HepG2 (cell line): ENCODE results near the gene HECTD1. TPM values are rescaled to one million over a fixed set of nuclear protein-coding genes. Genes with fewer than 3 reads are reported as not detected.

Source experiments
- ATAC-seq: fragments of 200-7000 bp; cut with Tn5 transposase; 3 replicates; pipeline ENCODE4 v1.9.1; 2020; ENCODE audit warnings: mild to moderate bottlenecking, moderate library complexity
- Bru-seq: library from RNA; stranded (reverse); fragments of 400-500 nt; gene quantifications from one replicate; lab custom pipeline; 2021; lab: Mats Ljungman, UMichigan
- BruChase-seq, 2 experiments: library from RNA; stranded (reverse); fragments of 400-500 nt; gene quantifications; one replicate each; lab custom pipeline; 2021; lab: Mats Ljungman, UMichigan
- BruUV-seq: library from RNA; stranded (reverse); fragments of 400-500 nt; replicated peaks from 2 replicates; lab custom pipeline; 2021; lab: Mats Ljungman, UMichigan
- CTCF ChIA-PET: fragments of 300-600 bp; formaldehyde crosslinking; extraction: SDS; loops from one replicate; lab custom pipeline; 2021; ENCODE audit warnings: low total read pairs, inconsistent platforms, low intra/inter-chr PET ratio; lab: Yijun Ruan, JAX
- POLR2A ChIA-PET: fragments of 350-600 bp; sonication (Branson Sonifier 250); formaldehyde crosslinking; loops from one replicate; lab custom pipeline; 2020; ENCODE audit warnings: antibody characterized with exemption, inconsistent platforms; lab: Yijun Ruan, JAX
- DNase-seq: peaks from one replicate; pipeline ENCODE4 v3.0.0-alpha.2; 2015; ENCODE audit warnings: low spot score
- FAIRE-seq: peaks from 3 replicates; lab custom pipeline; 2011; peaks lifted over from hg19 to GRCh38; lab: Jason Lieb, UNC
- H2AFZ ChIP-seq: one replicate; pipeline ENCODE4 v1.6.1; 2011; ENCODE audit warnings: low read length, inconsistent platforms
- H3K27ac ChIP-seq: fragments of 300-600 bp; 3 replicates; pipeline ENCODE4 v1.8.0; 2011; ENCODE audit warnings: mixed run types, mild to moderate bottlenecking, mixed read lengths, low read length, inconsistent platforms; ENCODE audit not compliant: insufficient read depth; ENCODE audit errors: extremely low read length
- H3K27me3 ChIP-seq, 2 experiments: fragments of 200-600 bp in 1 of 2; 2 replicates in 1 of 2; 3 replicates in 1 of 2; pipeline versions ENCODE4 v1.6.0 to v1.8.0; 2011; ENCODE audit warnings: low read length in 2 of 2, mild to moderate bottlenecking in 2 of 2, moderate library complexity in 2 of 2, inconsistent platforms in 1 of 2; ENCODE audit not compliant: insufficient read depth in 2 of 2, control insufficient read depth in 1 of 2
- H3K36me3 ChIP-seq, 2 experiments: fragments of 200-600 bp in 1 of 2; replicated peaks in 1 of 2; 2 replicates in 1 of 2; 3 replicates in 1 of 2; pipeline versions ENCODE4 v1.5.1 to v1.8.0; 2011; ENCODE audit warnings: low read length in 2 of 2, inconsistent platforms in 1 of 2; ENCODE audit not compliant: insufficient read depth in 2 of 2, control insufficient read depth in 1 of 2
- H3K4me1 ChIP-seq: 2 replicates; pipeline ENCODE4 v1.5.1; 2012; ENCODE audit warnings: low read length, inconsistent platforms; ENCODE audit not compliant: insufficient read depth
- H3K4me2 ChIP-seq: 2 replicates; pipeline ENCODE4 v1.6.0; 2011; ENCODE audit warnings: low read depth, low read length, inconsistent platforms
- H3K4me3 ChIP-seq, 3 experiments: fragments of 200-600 bp in 1 of 3; sonication (generic), shearing (Covaris generic) in 1 of 3; replicated peaks in 1 of 3; 2 replicates each; pipeline ENCODE4 v1.5.1; 2011 to 2016; ENCODE audit warnings: low read length in 3 of 3, inconsistent platforms in 2 of 3, low read depth in 2 of 3, mild to moderate bottlenecking in 2 of 3, control low read depth in 1 of 3, mixed read lengths in 1 of 3; ENCODE audit not compliant: insufficient read depth in 1 of 3
- H3K79me2 ChIP-seq: one replicate; pipeline ENCODE4 v1.6.1; 2011; ENCODE audit warnings: low read length, inconsistent platforms; ENCODE audit not compliant: insufficient read depth
- H3K9ac ChIP-seq: 2 replicates; pipeline ENCODE4 v1.6.0; 2011; ENCODE audit warnings: mild to moderate bottlenecking, low read depth, low read length, inconsistent platforms; ENCODE audit not compliant: insufficient read depth
- H3K9me3 ChIP-seq: 2 replicates; pipeline ENCODE4 v1.5.1; 2012; ENCODE audit warnings: mild to moderate bottlenecking, low read length
- H4K20me1 ChIP-seq: 2 replicates; pipeline ENCODE4 v1.6.0; 2011; ENCODE audit warnings: inconsistent platforms, mild to moderate bottlenecking, low read length, moderate library complexity; ENCODE audit not compliant: insufficient read depth
- CERS6 ChIP-seq: sonication (generic); formaldehyde crosslinking; IDR thresholded peaks from 2 replicates; pipeline ENCODE4 v1.5.0; 2020; ENCODE audit warnings: missing genetic modification reagents
- DR1 ChIP-seq: sonication (generic); formaldehyde crosslinking; IDR thresholded peaks from 2 replicates; pipeline ENCODE4 v1.8.0; 2021; ENCODE audit warnings: mild to moderate bottlenecking, missing genetic modification reagents, inconsistent platforms
- FOXC1 ChIP-seq: sonication (generic); formaldehyde crosslinking; IDR thresholded peaks from 2 replicates; pipeline ENCODE4 v1.8.0; 2022; ENCODE audit warnings: mild to moderate bottlenecking, missing genetic modification reagents, borderline replicate concordance
- PTBP1 ChIP-seq: fragments of 200-400 bp; formaldehyde crosslinking; IDR thresholded peaks from 2 replicates; pipeline ENCODE4 v1.6.1; 2018; ENCODE audit warnings: low read length, low read depth; ENCODE audit not compliant: poor library complexity, severe bottlenecking
- RAD21 ChIP-seq: fragments of 450-650 bp; formaldehyde crosslinking; IDR thresholded peaks from 2 replicates; pipeline ENCODE4 v1.5.0; 2020; ENCODE audit warnings: mild to moderate bottlenecking
- RBM39 ChIP-seq: fragments of 200-400 bp; formaldehyde crosslinking; IDR thresholded peaks from one replicate; pipeline ENCODE4 v1.6.1; 2018; ENCODE audit warnings: antibody characterized with exemption, mild to moderate bottlenecking, low read depth, low read length; ENCODE audit not compliant: poor library complexity, severe bottlenecking
- SAP130 ChIP-seq: IDR thresholded peaks from 2 replicates; pipeline ENCODE4 v1.6.1; 2016; ENCODE audit warnings: low read depth
- SATB2 ChIP-seq: sonication (generic); formaldehyde crosslinking; IDR thresholded peaks from 2 replicates; pipeline ENCODE4 v1.5.0; 2020; ENCODE audit warnings: missing genetic modification reagents
- WIZ ChIP-seq: sonication (generic); formaldehyde crosslinking; IDR thresholded peaks from 2 replicates; pipeline ENCODE4 v1.5.1; 2020; ENCODE audit warnings: mild to moderate bottlenecking, missing genetic modification reagents
- ZFP62 ChIP-seq: sonication (generic); formaldehyde crosslinking; IDR thresholded peaks from 2 replicates; pipeline ENCODE4 v1.4.0; 2020; ENCODE audit warnings: missing genetic modification reagents
- ZNF451 ChIP-seq: sonication (generic); formaldehyde crosslinking; IDR thresholded peaks from 2 replicates; pipeline ENCODE4 v1.5.0; 2020; ENCODE audit warnings: mild to moderate bottlenecking, missing genetic modification reagents
- ZNF563 ChIP-seq: sonication (generic); formaldehyde crosslinking; IDR thresholded peaks from 2 replicates; pipeline ENCODE4 v1.8.0; 2022; ENCODE audit warnings: mild to moderate bottlenecking, moderate library complexity, missing genetic modification reagents
- ZNF672 ChIP-seq: sonication (generic); formaldehyde crosslinking; IDR thresholded peaks from 2 replicates; pipeline ENCODE4 v1.8.1; 2022; ENCODE audit warnings: missing genetic modification reagents
- ZSCAN21 ChIP-seq: sonication (generic); formaldehyde crosslinking; IDR thresholded peaks from 2 replicates; pipeline ENCODE4 v1.8.0; 2022; ENCODE audit warnings: mild to moderate bottlenecking, missing genetic modification reagents, moderate library complexity, borderline replicate concordance
- WGBS: methylation state at CpG from one replicate; pipeline ENCODE4 v1.1.6; 2017; ENCODE audit warnings: low lambda C conversion rate; 5-methylcytosine and 5-hydroxymethylcytosine counted together
- in situ Hi-C: cut with HindIII; loops from 2 replicates; pipeline ENCODE4 v1.10.0; 2017; ENCODE audit warnings: low pct_unique_long_range_greater_than_20kb; ENCODE audit not compliant: extremely low pct_ligation_motif_present
- intact Hi-C: fragments of 100-400 bp; cut with micrococcal nuclease; formaldehyde crosslinking; loops from one replicate; pipeline ENCODE4 v1.10.0; 2022; ENCODE audit not compliant: unreplicated experiment
- long read RNA-seq, 2 experiments: library from RNA in 1 of 2; library from polyadenylated mRNA in 1 of 2; stranded (forward) in 1 of 2; unstranded in 1 of 2; transcript quantifications; one replicate each; pipeline ENCODE4 v2.0.0, GENCODE V29; 2019 to 2022
- polyA minus RNA-seq, 3 experiments: library from RNA; depleted of rRNA, polyadenylated mRNA; stranded (reverse); fragments of >200 nt; gene quantifications; 2 replicates each; pipeline ENCODE4 v1.2.3, GENCODE V29; 2011; ENCODE audit warnings: low replicate concordance in 1 of 3
- polyA plus RNA-seq, 8 experiments: library from polyadenylated mRNA; depleted of rRNA in 3 of 8; stranded (reverse) in 7 of 8; unstranded in 1 of 8; fragments of >200 nt; fragmentation: Illumina TruSeq in 4 of 8; extraction: Trizol in 4 of 8; gene quantifications; 2 replicates each; pipeline versions ENCODE4 v1.2.1 to v1.2.3, GENCODE V29; 2011 to 2016; ENCODE audit warnings: low read depth in 4 of 8, missing spikeins in 1 of 8, mixed read lengths in 1 of 8; ENCODE audit not compliant: insufficient read depth in 1 of 8
- total RNA-seq, 5 experiments: library from RNA; depleted of rRNA; stranded (reverse); fragments of >200 nt; fragmentation: Illumina TruSeq; extraction: Trizol; gene quantifications; 2 replicates each; pipeline ENCODE4 v1.2.3, GENCODE V29; 2016; ENCODE audit warnings: low read depth in 1 of 5
- TF ChIP-seq, protein P1 (sequence below): IDR thresholded peaks from 2 replicates; pipeline ENCODE4 v1.6.1; 2016; ENCODE audit warnings: missing biosample characterization, missing genetic modification reagents, low read depth

HECTD1 gene
- total RNA-seq (2016; rRNA removed; fragmentation: Illumina TruSeq; extraction: Trizol) (560 and 761 TPM in 2 replicates), polyA plus RNA-seq (2011; rRNA removed) (251 and 312 TPM in 2 replicates), polyA minus RNA-seq (2011; rRNA and poly(A)+ RNA removed; ENCODE audit: low replicate concordance) (372 and 1,089 TPM in 2 replicates), Bru-seq, nascent RNA (percentile 98 among the genes with signal in this experiment), BruChase-seq, experiment 1, labeled RNA remaining after a 6-hour chase (percentile 98 among the genes with signal in this experiment), BruChase-seq, experiment 2, labeled RNA remaining after a 2-hour chase (percentile 99 among the genes with signal in this experiment)
- 152 and 185 TPM in 2 replicates for total RNA-seq (2016; cell fraction: cytosol; rRNA removed; fragmentation: Illumina TruSeq; extraction: Trizol; ENCODE audit: low read depth)
- 547 and 739 TPM in 2 replicates for total RNA-seq (2016; cell fraction: insoluble cytoplasmic fraction; rRNA removed; fragmentation: Illumina TruSeq; extraction: Trizol)
- 193 and 217 TPM in 2 replicates for total RNA-seq (2016; cell fraction: membrane; rRNA removed; fragmentation: Illumina TruSeq; extraction: Trizol)
- total RNA-seq (2016; cell fraction: nucleus; rRNA removed; fragmentation: Illumina TruSeq; extraction: Trizol): 529 and 592 TPM in 2 replicates
- 136 and 176 TPM in 2 replicates for polyA plus RNA-seq (2011; cell fraction: cytosol; rRNA removed)
- polyA plus RNA-seq (2011; cell fraction: nucleus; rRNA removed): 261 and 311 TPM in 2 replicates
- polyA plus RNA-seq (2012): 201 and 210 TPM in 2 replicates
- polyA plus RNA-seq (2016; cell fraction: cytosol; fragmentation: Illumina TruSeq; extraction: Trizol; ENCODE audit: low read depth): 18.3 and 18.5 TPM in 2 replicates
- polyA plus RNA-seq (2016; cell fraction: insoluble cytoplasmic fraction; fragmentation: Illumina TruSeq; extraction: Trizol; ENCODE audit: low read depth): 345 and 361 TPM in 2 replicates
- polyA plus RNA-seq (2016; cell fraction: membrane; fragmentation: Illumina TruSeq; extraction: Trizol; ENCODE audit: low read depth): 42.8 and 42.9 TPM in 2 replicates
- 433 and 489 TPM in 2 replicates for polyA plus RNA-seq (2016; cell fraction: nucleus; fragmentation: Illumina TruSeq; extraction: Trizol; ENCODE audit: insufficient read depth, low read depth)
- 426 and 459 TPM in 2 replicates for polyA minus RNA-seq (2011; cell fraction: cytosol; rRNA and poly(A)+ RNA removed)
- 772 and 919 TPM in 2 replicates for polyA minus RNA-seq (2011; cell fraction: nucleus; rRNA and poly(A)+ RNA removed)
- long read RNA-seq, experiment 1, partial matches to known transcripts: 88 of 96 reads
- long read RNA-seq, experiment 1, other reads (novel, unspliced or antisense): 5 of 96 reads
- long read RNA-seq, experiment 2, full-length matches to known transcripts: 12 of 175 reads
- long read RNA-seq, experiment 2, partial matches to known transcripts: 109 of 175 reads
- long read RNA-seq, experiment 2, other reads (novel, unspliced or antisense): 54 of 175 reads

DNA sequence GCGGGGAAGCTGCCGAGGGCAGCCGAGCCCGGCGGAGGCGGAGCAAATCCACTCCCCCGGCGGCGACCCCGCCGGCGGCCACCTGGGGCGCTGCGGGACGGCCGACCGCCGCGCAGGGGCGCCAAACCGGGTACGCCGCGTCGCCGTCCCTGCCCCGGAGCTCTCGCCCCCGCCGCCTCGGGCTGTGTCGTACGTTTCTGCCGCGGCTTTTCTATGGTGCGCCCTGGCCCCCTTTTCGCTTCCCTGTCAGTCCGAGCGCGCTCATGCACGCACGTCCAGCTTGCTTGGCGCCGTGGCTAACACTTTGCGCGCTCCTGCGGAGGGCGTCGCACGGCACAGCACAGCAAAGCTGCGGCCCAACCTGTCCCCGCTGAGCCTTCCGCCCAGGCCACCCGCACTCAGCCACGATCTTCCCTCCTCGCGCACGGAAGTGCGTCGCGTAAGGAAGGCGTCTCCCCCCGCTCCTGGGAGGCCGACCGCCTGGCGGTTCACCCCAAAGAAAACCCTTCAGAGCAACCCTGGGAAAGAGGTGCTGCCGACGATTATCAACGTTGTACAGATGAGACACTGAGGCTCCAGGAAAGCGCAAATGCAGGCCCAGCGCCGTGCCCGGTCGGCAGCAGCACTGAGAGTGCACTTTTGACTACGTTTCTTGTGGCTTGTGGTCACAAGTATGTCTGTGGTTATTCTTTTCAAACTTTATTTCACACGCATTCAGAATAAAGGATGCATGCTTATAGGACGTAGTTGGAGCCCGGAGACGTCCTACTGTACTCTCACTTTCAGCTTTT lies at the start of gene HECTD1:
HECTD1 (minus strand) TSS at position 39 of the 791 bp plus-strand sequence. CDS start 1,857 bp downstream, outside the sequence.
- Histone ChIP-seq H3K4me1 (peaks cover 35% of the 10 kb centered on the region), H2AFZ (peak within 1 kb of the TSS; percentile 56), H4K20me1 (peaks cover 18% of the 10 kb centered on the region), H3K4me2 (peak within 1 kb of the TSS; percentile 93), H3K27me3 (no peaks in the 10 kb centered on the region; a peak in 1 of 5 replicates), H3K9me3 (no peaks in the 10 kb centered on the region), H3K27ac (peak within 1 kb of the TSS; percentile 94), H3K36me3 (peaks cover under 1 to 5% of the 10 kb centered on the region in 2 experiments; a peak in 4 of 5 replicates), H3K4me3 (peak within 1 kb of the TSS; percentile 89 to 96 (median 95)), H3K9ac (peak within 1 kb of the TSS; percentile 100), H3K79me2 (peaks cover 44% of the 10 kb centered on the region)
- DNase-seq (peak; percentile 93), FAIRE-seq (no peak), ATAC-seq (peak; percentile 86)
- in situ Hi-C loops (loop anchor here (5.0 kb wide), 2 partner anchors 54 to 149 kb away; no protein-coding TSS in a partner anchor), intact Hi-C loops (loop anchor here (1.0 to 10.0 kb wide), 8 partner anchors 21 to 997 kb away; partner anchors contain the start of genes AP4S1, DTD2, HEATR5A and RNU6-7)
- ChIA-PET POLR2A (interaction anchor here (0.7 to 5.9 kb wide), 56 partner anchors 9 to 249 kb away, joined by 3 to 323 read pairs (median 5); partner anchors contain the start of genes AP4S1, DTD2, HEATR5A and STRN3), CTCF (interaction anchor here (0.7 to 2.8 kb wide), 9 partner anchors 16 to 148 kb away, joined by 3 to 15 read pairs (median 7); no protein-coding TSS in a partner anchor)
- WGBS: 1% methylated on average over 78 of the region's 79 CpGs
- BruUV-seq: TSS peak; percentile 92
- TF ChIP-seq SAP130 (CRISPR knock-in tag) (peak; percentile 90), WIZ (CRISPR knock-in tag) (peak; percentile 99), ZNF672 (CRISPR knock-in tag) (0 out of 2 replicates have a peak, but pooled peaks have one; percentile 8), ZNF451 (peak; percentile 100), RAD21 (CRISPR knock-in tag) (peak; percentile 100), ZNF563 (CRISPR knock-in tag) (peak; percentile 99), SATB2 (CRISPR knock-in tag) (peak; percentile 48), RBM39 (peak; percentile 95), ZSCAN21 (CRISPR knock-in tag) (peak; percentile 99), ZFP62 (CRISPR knock-in tag) (peak; percentile 90; the same call in 1 of the 2 replicates), DR1 (CRISPR knock-in tag) (no peak; the same call in 1 of the 2 replicates), FOXC1 (CRISPR knock-in tag) (peak; percentile 99), PTBP1 (no peak), CERS6 (CRISPR knock-in tag) (peak; percentile 89)
- TF ChIP-seq, protein P1, sequence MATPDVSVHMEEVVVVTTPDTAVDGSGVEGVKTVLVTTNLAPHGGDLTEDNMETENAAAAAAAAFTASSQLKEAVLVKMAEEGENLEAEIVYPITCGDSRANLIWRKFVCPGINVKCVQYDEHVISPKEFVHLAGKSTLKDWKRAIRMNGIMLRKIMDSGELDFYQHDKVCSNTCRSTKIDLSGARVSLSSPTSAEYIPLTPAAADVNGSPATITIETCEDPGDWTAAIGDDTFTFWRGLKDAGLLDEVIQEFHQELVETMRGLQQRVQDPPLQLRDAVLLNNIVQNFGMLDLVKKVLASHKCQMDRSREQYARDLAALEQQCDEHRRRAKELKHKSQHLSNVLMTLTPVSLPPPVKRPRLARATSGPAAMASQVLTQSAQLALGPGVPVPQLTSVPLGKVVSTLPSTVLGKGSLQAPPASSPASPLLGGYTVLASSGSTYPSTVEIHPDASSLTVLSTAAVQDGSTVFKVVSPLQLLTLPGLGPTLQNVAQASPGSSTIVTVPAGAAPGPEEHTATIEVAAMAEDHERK (CRISPR knock-in tag): peak; percentile 86
